Measurements from ENCODE around the gene FARP1.

The FARP1 gene

GRCh38 chr13:98175043-98175442 lies 32.1 kb downstream of the FARP1 start:
- DNase-seq: no peak

GRCh38 chr13:98175823-98176222 lies 32.9 kb downstream of the FARP1 start:
- DNase-seq: no peak

DNA sequence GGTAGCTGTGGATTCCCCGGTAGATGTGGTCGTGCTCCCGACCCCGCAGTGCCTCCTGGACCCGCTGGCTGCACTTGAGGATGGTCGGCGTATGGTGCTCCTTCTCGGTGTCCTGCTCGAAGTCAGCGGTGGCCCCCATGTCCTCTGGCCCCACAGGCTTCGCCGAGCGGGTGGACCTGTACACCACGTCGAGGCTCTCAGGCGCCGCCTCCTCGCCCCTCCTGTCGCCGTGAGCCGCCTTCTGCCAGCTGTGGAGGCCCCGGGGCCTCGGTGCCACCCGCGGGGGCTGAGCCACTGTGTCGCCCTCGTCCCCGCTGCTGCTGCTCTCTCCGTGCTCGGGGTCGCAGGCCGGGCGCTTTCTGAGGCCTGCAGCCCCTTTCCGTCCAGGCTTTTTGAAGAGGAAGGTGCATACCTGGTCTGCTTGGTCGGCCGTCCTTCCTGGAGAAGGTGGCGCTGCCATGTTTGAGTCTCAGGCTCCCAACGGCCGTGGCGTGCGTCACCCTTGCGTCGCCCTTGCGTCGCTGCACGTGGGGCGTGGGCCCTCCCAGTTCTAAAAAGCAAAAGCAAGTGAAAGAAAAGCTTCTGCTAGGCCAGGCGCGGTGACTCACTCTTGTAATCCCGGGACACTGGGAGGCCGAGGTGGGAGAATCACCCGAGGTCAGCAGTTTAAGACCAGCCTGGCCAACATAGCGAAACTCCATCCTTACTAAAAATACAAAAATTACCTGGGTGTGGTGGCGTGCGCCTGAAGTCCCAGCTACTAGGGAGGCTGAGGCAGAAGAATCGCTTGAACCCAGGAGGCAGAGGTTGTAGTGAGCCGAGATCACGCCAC lies 34.1 kb downstream of the FARP1 start, which contains the start of gene RNF113B:
TSS of gene RNF113B (minus strand) at position 493 of the 832 bp plus-strand sequence. CDS start at position 460, 33 bp downstream.
- no peak for DNase-seq

DNA sequence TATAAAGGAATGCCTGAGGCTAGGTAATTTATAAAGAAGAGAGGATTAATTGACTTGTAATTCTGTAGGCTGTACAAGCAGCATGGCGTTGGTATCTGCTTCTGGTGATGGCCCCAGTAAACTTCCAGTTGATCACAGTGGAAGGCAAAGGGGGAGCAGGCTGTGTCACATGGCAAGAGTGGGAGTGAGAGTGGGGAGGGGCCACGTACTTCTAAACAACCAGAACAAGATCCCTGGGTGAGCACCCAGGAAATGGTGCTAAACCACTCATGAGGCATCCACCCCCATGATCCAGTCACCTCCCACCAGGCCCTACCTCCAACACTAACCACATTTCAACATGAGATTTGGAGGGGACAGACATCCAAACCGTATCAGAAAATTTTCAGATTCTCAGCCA lies 37.2 kb downstream of the FARP1 start:
- no peak for DNase-seq

DNA sequence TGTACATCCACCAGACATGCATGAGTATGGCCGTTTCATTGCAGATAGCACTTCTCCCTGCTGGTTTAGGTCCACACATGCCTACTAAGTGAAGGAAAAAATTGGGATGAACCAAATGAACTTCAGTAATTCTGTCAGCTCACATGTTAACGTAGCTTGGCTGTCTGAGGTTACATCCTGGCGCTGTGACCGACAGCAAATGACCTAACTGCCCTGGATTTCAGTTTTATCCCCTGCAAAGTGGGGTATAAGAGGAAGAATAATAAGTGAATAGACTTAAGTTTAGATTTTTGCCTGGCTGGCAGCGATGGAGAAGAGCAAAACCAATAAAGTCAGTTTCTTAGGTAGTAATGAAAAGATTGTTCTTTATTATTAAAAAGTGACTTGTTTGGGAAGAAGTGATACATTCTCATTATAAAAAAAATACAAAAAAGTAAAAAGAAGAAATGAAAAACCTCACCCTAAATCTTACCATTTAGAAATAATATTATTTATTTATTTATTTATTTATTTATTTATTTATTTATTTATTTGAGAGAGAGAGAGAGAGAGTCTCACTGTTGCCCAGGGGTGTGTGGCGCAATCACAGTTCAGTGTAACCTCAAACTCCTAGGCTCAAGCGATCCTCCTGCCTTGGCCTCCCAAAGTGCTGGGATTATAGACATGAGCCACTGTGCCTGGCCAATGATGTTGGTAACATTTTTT lies 38.4 kb downstream of the FARP1 start:
- DNase-seq: no peak

DNA sequence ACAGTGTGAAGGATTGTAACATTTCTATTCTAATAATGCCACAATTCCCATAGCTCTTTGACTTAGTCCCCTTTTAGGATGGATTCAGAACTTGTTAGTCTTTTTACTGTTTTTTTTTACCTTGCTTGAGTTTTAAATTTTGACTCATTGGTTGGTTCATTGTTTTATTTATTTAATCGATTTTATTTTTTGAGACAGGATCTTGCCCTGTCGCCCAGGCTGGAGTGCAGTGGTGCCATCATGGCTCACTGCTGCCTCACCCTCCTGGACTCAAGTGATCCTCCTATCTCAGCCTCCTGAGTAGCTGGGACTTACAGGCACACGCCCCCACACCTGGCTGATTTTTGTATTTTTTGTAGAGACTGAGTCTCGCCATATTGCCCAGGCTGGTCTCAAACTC lies 39.3 kb downstream of the FARP1 start:
- no peak for DNase-seq

GRCh38 chr13:98182589-98182988 lies 39.7 kb downstream of the FARP1 start:
- no peak for DNase-seq

DNA sequence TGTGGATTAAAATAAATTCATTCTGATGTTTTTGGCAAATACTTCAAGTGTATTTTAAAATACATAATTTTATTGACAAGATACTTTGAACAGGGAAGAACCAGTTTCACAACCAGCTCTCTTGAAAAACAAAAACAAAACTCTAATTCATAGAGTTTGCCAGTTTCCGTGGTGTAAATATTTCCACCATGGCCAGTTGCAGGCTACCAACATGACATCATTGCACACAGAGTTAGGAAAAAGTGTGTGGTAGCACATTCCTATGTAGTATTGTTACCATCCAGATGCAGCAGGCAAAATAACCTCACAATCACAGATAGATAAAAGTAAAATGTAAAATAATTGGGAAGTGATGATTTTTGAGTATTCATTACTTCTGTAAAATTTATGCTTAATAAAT lies 41.9 kb downstream of the FARP1 start:
- no peak for DNase-seq

DNA sequence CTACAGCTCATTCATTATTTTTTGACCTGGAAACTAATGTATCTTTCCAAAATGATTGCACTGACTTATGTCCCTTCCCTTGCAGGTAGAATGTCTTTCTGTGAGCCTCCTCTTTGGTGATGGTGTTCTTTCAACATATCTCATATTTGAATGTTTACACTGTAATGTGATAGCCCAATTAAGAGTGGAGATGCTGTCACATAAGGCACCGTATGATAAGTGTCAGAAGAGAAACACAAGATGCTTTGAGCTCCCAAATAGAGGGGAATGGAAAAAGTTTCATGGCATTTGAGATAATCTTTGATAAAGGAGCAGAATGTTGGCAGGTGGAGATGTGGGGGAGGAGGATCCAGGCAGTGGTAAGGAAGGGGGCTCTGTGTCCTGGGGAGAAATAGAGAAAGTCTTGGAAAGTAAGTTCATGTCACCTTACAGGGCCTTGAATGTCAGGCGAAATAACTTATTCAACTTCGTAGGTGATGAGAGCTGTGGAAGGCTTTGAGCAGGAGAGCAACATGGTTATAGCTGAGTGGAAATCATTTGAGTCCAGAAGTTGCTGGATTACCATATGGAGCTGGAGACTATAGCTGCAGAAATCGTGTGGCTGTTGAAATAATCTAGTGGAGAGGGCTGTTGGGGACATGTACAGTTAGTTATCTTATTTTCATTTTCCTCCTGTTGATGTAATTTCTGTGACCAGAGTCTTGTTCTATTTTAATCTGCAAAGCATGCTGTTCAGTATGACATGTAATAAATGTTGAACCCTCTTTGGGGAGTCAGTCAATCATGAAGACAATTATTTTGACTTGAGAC lies 44.5 kb downstream of the FARP1 start:
- DNase-seq: no peak

DNA sequence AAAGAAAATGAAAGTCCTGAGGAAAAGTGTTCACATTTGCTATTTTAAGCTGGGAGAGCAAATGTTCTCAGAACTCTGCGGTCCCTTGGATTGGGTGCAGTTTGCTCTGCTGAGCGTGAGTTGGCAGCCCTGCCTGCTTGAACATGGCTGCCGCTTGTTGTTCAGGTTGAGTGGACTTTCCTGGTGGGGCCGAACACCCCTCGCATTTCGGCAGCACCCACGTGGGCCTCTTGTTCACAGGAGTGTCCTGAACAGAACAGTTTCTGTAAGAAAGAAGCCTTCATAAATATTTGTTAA lies 45.0 kb downstream of the FARP1 start:
- DNase-seq: no peak

DNA sequence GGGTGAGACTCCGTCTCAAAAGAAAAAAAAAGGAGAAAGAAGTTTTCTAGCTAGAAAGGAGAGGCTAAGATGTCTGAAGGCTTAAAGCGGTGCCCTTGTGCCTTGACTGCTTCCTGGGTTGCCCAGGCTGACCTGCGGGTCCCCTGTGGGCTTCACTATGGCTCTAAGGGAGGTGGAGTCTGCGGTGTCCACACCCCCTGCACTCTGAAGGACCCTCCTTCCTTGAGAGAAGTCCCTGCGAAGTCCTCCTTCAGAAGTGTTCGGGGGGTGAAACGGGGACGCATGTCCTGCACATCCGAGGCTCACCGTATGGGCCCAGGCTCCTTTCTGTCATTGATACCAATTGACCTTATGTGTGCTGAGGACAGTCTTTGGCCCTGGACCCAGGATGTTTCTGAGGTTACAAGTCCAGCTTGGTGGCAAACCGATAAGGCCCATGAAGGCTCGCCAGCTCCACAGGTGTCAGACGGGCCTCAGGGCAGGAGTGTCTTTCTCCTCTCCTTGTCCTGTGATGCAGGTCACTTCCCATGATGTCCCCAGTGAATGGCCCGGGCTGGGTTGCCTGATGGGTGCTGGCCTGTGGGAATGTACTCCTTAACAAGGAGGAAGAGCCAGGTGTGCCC lies 45.8 kb downstream of the FARP1 start:
- DNase-seq: no peak

GRCh38 chr13:98189841-98190505 lies 47.1 kb downstream of the FARP1 start:
- DNase-seq: no peak

- no peak for DNase-seq
Measured at GRCh38 chr13:98190889-98191444, 48.1 kb downstream of the FARP1 start.

- no peak for DNase-seq
Measured at GRCh38 chr13:98192008-98192407, 49.1 kb downstream of the FARP1 start.

- DNase-seq: no peak
Measured at GRCh38 chr13:98195054-98195791, 52.3 kb downstream of the FARP1 start.

GRCh38 chr13:98198683-98199082 lies 55.8 kb downstream of the FARP1 start:
- no peak for DNase-seq

DNA sequence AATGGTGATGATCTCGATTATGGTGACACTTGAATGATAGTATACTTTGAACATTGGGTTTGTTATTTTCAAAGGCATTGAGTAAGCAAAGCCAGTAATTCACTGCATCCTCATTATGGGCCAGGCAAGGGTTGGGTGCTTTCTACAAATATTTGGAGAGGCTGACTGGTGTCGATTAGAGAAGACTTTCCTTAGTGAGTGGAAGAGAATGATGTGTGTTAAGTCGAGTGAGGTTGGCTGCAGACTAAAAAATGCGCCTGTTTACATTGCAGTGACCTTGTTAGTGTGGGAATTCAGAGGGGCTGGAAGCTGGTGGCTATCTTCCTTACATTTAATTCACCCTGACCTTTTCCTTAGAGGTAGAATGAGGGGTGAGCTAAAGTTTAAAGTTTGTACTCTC lies 56.6 kb downstream of the FARP1 start:
- no peak for DNase-seq

GRCh38 chr13:98200211-98200878 lies 57.5 kb downstream of the FARP1 start:
- no peak for DNase-seq

- no peak for DNase-seq
Measured at GRCh38 chr13:98201189-98201588, 58.3 kb downstream of the FARP1 start.

DNA sequence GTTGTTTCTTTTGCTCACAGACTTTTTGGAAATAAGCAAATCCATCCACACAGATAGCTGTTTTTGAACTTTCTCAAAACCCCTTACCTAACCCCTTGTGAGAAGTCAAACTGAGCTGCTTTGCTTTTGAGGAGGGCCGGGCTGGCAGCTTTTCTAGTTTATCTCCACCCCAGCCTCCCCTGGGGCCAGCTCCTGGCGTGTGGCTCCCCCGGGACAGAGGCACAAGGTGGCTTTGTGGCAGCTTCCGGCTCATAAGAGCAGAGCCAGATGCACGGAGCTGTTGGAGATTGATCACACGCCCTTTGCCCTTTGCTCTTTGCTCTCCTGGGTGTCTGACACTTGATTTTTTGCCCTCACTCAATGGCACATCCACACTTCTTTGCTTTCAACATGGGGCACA lies 59.1 kb downstream of the FARP1 start:
- no peak for DNase-seq

All from activated CD4-positive, alpha-beta T cell treated with anti-CD3 and anti-CD28 coated beads for 48 hours (primary cell).